Peyer's patch (tissue), 4 donors: ENCODE data around the gene POU2F2. TPM values are rescaled to one million over a fixed set of nuclear protein-coding genes. Genes with fewer than 3 reads are reported as not detected.

Experiments
- DNase-seq, 3 donors: peaks; one replicate each; pipeline ENCODE4 v3.0.0-alpha.2; 2017 to 2019
- H3K27ac ChIP-seq, 4 donors: fragments of 200-600 bp; sonication (generic); one replicate each; pipeline ENCODE4 v1.5.1; 2016 to 2019
- H3K27me3 ChIP-seq, 2 donors: fragments of 200-600 bp; sonication (generic); one replicate each; pipeline ENCODE4 v1.5.1; 2019
- H3K36me3 ChIP-seq, 3 donors: fragments of 200-600 bp; sonication (generic); one replicate each; pipeline ENCODE4 v1.5.1; 2016 to 2019
- H3K4me1 ChIP-seq, 4 donors: fragments of 200-600 bp; sonication (generic); one replicate each; pipeline ENCODE4 v1.5.1; 2016 to 2019
- H3K4me3 ChIP-seq, 4 donors: fragments of 200-600 bp; sonication (generic); 1 replicate in 3 of 4; 2 replicates in 1 of 4; pipeline ENCODE4 v1.5.1; 2016 to 2019; ENCODE audit warnings: mild to moderate bottlenecking in 1 of 4
- H3K9me3 ChIP-seq, 4 donors: fragments of 200-600 bp; sonication (generic); one replicate each; pipeline ENCODE4 v1.5.1; 2016 to 2019; ENCODE audit warnings: mild to moderate bottlenecking in 1 of 4
- POLR2A ChIP-seq, 2 donors: fragments of 450-650 bp; IDR thresholded peaks; one replicate each; pipeline ENCODE4 v1.5.1; 2017; ENCODE audit warnings: antibody characterized with exemption in 2 of 2, mild to moderate bottlenecking in 2 of 2, moderate library complexity in 2 of 2
- total RNA-seq, 4 donors: library from RNA; depleted of rRNA; stranded (reverse); fragments of >200 nt; gene quantifications; one replicate each; pipeline ENCODE4 v1.1.0, GENCODE V29; 2016
- TF ChIP-seq, protein P1 (sequence below), 6 experiments: fragments of 450-650 bp in 4 of 6; fragments of 200-600 bp in 2 of 6; sonication (generic) in 1 of 6; IDR thresholded peaks; one replicate each; pipeline ENCODE4 v1.5.1; 2017 to 2019; ENCODE audit warnings: antibody characterized with exemption in 6 of 6, mild to moderate bottlenecking in 3 of 6, moderate library complexity in 1 of 6

The POU2F2 gene
- total RNA-seq, 4 donors from 2014 or later: 0.88 to 30.5 (median 3.2) TPM

DNA sequence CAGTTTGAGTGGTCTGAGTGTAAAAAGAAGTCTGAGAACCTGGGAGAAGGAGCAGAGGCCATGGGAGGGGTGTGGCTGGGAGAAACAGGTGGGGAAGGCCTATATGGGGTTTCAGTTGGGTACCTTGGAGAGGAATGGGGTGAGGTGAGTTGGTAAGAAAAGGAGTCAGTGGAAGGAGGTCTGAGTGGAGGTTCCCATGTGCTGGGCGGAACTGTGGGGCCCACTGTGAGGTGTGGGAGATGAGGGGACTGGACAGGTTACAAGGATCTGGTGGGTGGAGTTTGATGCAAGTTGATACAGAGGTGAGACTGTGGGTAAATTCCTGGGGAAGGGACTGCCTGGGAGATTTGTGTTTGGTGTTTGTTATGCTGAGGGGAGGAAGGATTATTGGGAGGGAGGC is 54.2 kb downstream of the POU2F2 start:
- Histone ChIP-seq H3K27ac (no peak overlapping the region), H3K36me3 (peaks cover 0 to 30% (median 0%) of the 10 kb centered on the region in 3 donors), H3K4me3 (no peak overlapping the region), H3K9me3 (no peaks in the 10 kb centered on the region), H3K27me3 (no peaks in the 10 kb centered on the region), H3K4me1 (peaks cover 0 to 31% (median 5%) of the 10 kb centered on the region in 4 donors)
- no peak for DNase-seq
- TF ChIP-seq POLR2A (IDR thresholded peaks at IDR 0.05): no peak
- TF ChIP-seq, protein P1, sequence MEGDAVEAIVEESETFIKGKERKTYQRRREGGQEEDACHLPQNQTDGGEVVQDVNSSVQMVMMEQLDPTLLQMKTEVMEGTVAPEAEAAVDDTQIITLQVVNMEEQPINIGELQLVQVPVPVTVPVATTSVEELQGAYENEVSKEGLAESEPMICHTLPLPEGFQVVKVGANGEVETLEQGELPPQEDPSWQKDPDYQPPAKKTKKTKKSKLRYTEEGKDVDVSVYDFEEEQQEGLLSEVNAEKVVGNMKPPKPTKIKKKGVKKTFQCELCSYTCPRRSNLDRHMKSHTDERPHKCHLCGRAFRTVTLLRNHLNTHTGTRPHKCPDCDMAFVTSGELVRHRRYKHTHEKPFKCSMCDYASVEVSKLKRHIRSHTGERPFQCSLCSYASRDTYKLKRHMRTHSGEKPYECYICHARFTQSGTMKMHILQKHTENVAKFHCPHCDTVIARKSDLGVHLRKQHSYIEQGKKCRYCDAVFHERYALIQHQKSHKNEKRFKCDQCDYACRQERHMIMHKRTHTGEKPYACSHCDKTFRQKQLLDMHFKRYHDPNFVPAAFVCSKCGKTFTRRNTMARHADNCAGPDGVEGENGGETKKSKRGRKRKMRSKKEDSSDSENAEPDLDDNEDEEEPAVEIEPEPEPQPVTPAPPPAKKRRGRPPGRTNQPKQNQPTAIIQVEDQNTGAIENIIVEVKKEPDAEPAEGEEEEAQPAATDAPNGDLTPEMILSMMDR (IDR thresholded peaks at IDR 0.05): no peak

DNA sequence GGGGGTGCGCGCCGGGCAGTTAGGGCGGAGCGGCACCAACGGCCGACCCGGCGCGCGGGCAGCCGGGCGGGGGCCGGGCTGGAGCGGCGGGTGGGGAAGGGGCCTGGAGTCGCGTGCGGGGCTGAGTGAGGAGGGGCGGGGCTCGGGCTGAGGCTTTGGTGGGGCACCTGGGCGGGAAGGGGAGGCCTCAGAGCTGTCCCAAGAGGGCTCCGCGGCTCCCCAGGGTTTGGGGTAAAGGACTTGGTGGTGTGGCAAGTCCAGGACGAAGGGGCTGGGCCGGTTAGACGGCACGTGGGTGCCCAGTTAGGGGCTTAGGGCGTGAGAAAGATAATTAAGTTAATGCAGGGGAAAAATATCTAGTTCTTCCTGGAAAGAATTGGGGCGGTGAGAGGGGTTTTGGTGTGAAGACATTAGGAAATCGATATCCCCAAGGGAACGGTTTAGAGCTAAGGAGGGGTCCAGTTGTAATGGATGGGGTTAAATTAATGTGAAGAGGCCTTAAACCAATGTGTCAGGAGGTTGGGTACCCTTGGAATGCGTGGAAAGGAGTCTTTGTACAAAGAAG is 55.8 kb downstream of the POU2F2 start:
- H3K9me3 ChIP-seq: no peaks in the 10 kb centered on the region
- H3K27me3 ChIP-seq: no peaks in the 10 kb centered on the region
- TF ChIP-seq POLR2A (IDR thresholded peaks at IDR 0.05): no peak
- TF ChIP-seq, protein P1 (IDR thresholded peaks at IDR 0.05): no peak
- peak overlapping the region; percentile 89 to 100 (median 96) for H3K4me3 ChIP-seq
- peak in 2 of 3 donors; percentile 58 to 70 for DNase-seq
- peaks cover 0 to 22% (median 5%) of the 10 kb centered on the region in 4 donors for H3K4me1 ChIP-seq
- H3K36me3 ChIP-seq: peaks cover 0 to 30% (median 0%) of the 10 kb centered on the region in 3 donors
- peak overlapping the region; percentile 80 to 97 (median 96) for H3K27ac ChIP-seq

DNA sequence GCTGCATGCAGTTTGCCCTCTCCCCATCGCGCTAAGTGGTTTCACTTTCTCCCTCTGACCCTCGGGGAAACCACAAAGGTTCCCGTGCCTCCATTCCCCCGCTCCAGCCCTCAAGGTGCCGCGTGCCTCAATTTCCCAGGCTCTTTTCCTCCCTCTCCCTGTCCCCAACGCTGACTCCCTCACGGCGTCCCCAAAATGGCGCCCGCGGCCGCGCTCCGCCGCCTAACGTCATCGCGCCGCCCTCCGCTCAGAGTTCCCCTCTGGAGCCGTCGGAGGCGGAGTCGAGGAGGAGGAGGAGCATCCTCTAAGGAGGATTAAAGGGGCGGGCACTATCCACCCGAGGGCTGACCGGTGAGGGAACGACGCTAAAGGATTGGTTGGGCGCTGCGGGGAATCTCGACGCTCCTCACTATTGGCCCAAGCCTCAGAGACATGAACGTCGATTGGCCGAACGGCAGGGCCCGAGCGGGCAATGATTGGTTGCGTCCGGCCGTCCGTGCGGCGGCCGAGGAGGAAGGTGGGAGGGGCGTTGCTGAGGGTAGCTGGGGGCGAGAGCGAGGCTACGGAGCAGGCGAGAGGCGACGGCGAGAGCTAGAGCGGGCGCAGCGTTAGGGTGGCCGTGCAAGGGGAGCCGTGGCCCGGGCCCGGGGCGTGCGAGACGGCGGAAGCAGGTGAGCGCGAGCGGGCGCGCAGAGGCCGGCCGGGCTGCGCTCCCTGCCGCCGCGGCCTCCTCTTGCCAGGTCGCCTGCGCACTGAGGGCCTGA is 56.4 kb downstream of the POU2F2 start, which contains the start of gene ZNF574:
ZNF574 (plus strand) TSS at position 551 of the 764 bp plus-strand sequence. CDS start 2,441 bp downstream, outside the sequence.
- H3K27ac ChIP-seq: peak within 1 kb of the TSS; percentile 96 to 97 (median 96)
- no peaks in the 10 kb centered on the region for H3K27me3 ChIP-seq
- peaks cover 0 to 15% (median 5%) of the 10 kb centered on the region in 4 donors for H3K4me1 ChIP-seq
- DNase-seq: peak; percentile 98 to 99 (median 98)
- TF ChIP-seq, protein P1 (IDR thresholded peaks at IDR 0.05): peak in 2 of 6 experiments; percentile 4 to 19
- peak; percentile 66 to 84 for TF ChIP-seq POLR2A (IDR thresholded peaks at IDR 0.05)
- H3K4me3 ChIP-seq: peak within 1 kb of the TSS; percentile 89 to 100 (median 96)
- peaks cover 0 to 24% (median 0%) of the 10 kb centered on the region in 3 donors for H3K36me3 ChIP-seq
- H3K9me3 ChIP-seq: no peaks in the 10 kb centered on the region

DNA sequence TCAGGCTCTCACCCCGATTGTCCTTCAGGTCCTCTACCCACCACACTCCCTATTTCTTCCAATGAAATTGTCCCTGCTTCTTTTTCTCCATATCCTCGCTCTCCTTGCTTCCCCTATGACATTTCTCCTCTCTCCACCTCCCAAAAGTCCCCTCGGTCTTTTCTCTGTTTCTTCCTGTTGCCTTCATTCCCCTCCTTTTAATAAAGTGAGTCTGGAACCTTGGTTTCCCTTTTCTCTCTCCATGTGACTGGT is 57.0 kb downstream of the POU2F2 start:
- TF ChIP-seq, protein P1 (IDR thresholded peaks at IDR 0.05): no peak
- TF ChIP-seq POLR2A (IDR thresholded peaks at IDR 0.05): no peak
- DNase-seq: no peak
- Histone ChIP-seq H3K27ac (peak overlapping the region; percentile 95 to 97 (median 96)), H3K36me3 (peaks cover 0 to 19% (median 0%) of the 10 kb centered on the region in 3 donors), H3K4me3 (peak overlapping the region; percentile 89 to 100 (median 96)), H3K27me3 (no peaks in the 10 kb centered on the region), H3K9me3 (no peaks in the 10 kb centered on the region), H3K4me1 (peaks cover 0 to 15% (median 5%) of the 10 kb centered on the region in 4 donors)

DNA sequence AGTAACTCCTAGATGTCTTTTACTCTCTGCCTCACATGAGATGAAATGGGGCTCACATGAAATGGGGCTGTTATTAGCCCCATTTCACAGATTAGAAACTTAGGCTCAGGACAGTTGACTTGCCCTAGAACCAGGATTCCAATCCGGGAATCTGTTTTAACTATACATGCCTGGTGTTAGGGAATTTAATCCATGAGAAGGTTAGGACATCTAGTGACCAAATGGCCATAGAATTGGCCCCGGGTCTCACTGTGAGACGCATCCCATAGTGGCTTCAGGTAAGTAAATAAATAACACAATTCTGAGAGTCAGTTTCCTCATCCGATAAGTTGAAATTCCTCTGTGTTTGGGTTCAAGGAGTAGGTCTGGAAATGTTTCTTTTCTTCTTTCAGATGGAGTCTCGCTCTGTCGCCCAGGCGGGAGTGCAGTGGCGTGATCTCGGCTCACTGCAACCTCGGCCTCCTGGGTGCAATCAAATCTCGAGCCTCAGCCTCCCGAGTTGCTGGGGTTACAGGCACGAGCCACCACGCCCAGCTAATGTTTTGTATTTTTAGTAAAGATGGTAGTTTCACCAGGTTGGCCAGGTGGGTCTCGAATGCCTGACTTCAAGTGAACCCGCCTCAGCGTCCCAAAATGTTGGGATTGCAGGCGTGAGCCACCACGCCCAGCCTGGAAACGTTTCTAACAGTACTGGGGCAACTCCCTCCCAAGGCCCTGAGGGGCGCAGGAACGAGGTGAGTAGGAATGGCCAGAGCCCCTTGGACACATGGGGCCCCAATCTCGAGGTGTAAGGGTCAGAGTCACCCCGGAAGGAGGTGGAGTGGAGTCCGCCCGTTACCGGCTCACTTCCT is 57.5 kb downstream of the POU2F2 start:
- no peak for TF ChIP-seq POLR2A (IDR thresholded peaks at IDR 0.05)
- TF ChIP-seq, protein P1 (IDR thresholded peaks at IDR 0.05): no peak
- H3K9me3 ChIP-seq: no peaks in the 10 kb centered on the region
- peaks cover 0 to 15% (median 5%) of the 10 kb centered on the region in 4 donors for H3K4me1 ChIP-seq
- peaks cover 0 to 13% (median 0%) of the 10 kb centered on the region in 3 donors for H3K36me3 ChIP-seq
- peak overlapping the region; percentile 95 to 97 (median 96) for H3K27ac ChIP-seq
- DNase-seq: peak in 2 of 3 donors; percentile 58 to 65
- H3K4me3 ChIP-seq: peak overlapping the region; percentile 89 to 100 (median 96)
- H3K27me3 ChIP-seq: peaks cover 0 to 2% of the 10 kb centered on the region in 2 donors
